Loucy (cell line): Measurements from ENCODE around the gene YTHDF1.

Source experiments
- EZH2phosphoT487 ChIP-seq: fragments of 200-600 bp; IDR thresholded peaks from 2 replicates; pipeline ENCODE4 v1.6.1; 2018; ENCODE audit warnings: antibody characterized with exemption, mild to moderate bottlenecking, moderate library complexity, borderline replicate concordance
- TF ChIP-seq, protein P1 (sequence below): fragments of 200-600 bp; sonication (generic); conservative IDR thresholded peaks from 2 replicates; pipeline ENCODE4 v1.5.1; 2014; ENCODE audit warnings: mild to moderate bottlenecking, antibody characterized with exemption, low read length

DNA sequence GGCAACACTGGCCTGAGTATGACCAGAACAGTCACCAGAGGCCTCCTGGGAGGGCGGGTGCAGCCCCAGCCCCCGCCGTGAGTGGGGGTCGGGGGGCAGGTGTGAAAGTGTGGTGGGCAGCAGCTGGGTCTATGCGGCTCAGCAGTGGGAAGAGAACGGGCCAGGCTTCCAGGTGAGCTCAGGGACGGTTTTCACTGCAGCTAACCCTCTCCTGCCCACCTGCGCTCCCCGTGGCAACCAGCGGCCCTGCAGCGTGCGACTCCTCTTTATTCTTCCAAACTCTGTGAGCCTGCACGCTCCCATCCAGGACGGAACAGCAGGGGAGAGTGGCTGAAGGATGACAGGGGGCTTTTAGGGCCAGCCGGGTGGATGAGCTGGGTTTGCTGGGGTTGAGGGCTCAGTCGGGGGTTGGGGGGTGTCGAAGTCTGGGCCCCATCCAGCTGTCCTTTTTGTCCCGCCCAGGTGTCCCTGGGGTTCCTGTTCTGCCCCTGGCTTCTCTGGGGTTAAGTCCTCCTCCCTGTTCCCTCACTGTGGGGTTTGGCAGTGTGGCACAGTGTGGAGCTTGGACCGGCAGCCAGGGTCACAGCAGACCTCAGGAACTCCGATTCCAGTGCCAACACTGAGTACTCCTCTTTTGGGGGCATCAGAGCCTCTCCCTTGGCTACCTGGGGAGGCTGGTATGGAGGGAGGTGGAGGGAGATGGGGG, 18.9 kb upstream of the YTHDF1 start:
- TF ChIP-seq, protein P1, sequence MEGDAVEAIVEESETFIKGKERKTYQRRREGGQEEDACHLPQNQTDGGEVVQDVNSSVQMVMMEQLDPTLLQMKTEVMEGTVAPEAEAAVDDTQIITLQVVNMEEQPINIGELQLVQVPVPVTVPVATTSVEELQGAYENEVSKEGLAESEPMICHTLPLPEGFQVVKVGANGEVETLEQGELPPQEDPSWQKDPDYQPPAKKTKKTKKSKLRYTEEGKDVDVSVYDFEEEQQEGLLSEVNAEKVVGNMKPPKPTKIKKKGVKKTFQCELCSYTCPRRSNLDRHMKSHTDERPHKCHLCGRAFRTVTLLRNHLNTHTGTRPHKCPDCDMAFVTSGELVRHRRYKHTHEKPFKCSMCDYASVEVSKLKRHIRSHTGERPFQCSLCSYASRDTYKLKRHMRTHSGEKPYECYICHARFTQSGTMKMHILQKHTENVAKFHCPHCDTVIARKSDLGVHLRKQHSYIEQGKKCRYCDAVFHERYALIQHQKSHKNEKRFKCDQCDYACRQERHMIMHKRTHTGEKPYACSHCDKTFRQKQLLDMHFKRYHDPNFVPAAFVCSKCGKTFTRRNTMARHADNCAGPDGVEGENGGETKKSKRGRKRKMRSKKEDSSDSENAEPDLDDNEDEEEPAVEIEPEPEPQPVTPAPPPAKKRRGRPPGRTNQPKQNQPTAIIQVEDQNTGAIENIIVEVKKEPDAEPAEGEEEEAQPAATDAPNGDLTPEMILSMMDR, result no peak; the same call in 1 of the 2 replicates
- TF ChIP-seq EZH2phosphoT487, result no peak
